Aorta (tissue), 5 donors: ENCODE measurements around the gene LIFR. TPM values are rescaled to one million over a fixed set of nuclear protein-coding genes. Genes with fewer than 3 reads are reported as not detected.
"Not testable (repeated sequence)": the region's sequence is repeated elsewhere in the genome, so short reads cannot be mapped to it uniquely, and the experiment has no call there.

Source experiments
- ATAC-seq: fragments of 200-7000 bp; cut with Tn5 transposase; one replicate; pipeline ENCODE4 v1.9.1; 2022; ENCODE audit warnings: moderate library complexity; ENCODE audit not compliant: low FRiP score
- DNase-seq, 2 donors: peaks; one replicate each; pipeline ENCODE4 v3.0.0-alpha.2; 2020
- H3K27ac ChIP-seq, 2 donors: one replicate each; pipeline ENCODE4 v1.5.1; 2013; ENCODE audit warnings: low read length in 2 of 2, mild to moderate bottlenecking in 2 of 2, moderate library complexity in 2 of 2, control low read depth in 1 of 2, inconsistent platforms in 1 of 2, low read depth in 1 of 2
- H3K27me3 ChIP-seq, 2 donors: one replicate each; pipeline ENCODE4 v1.6.1; 2013; ENCODE audit warnings: control low read depth in 1 of 2, low read length in 1 of 2, mild to moderate bottlenecking in 1 of 2, moderate library complexity in 1 of 2; ENCODE audit not compliant: insufficient read depth in 2 of 2, control insufficient read depth in 1 of 2
- H3K36me3 ChIP-seq, 2 donors: one replicate each; pipeline ENCODE4 v1.6.1; 2013; ENCODE audit warnings: control low read depth in 1 of 2, low read length in 1 of 2, mild to moderate bottlenecking in 1 of 2; ENCODE audit not compliant: insufficient read depth in 2 of 2, control insufficient read depth in 1 of 2
- H3K4me1 ChIP-seq, 2 donors: one replicate each; pipeline ENCODE4 v1.6.1; 2013; ENCODE audit warnings: low read length in 2 of 2, control low read depth in 1 of 2, mild to moderate bottlenecking in 1 of 2, moderate library complexity in 1 of 2; ENCODE audit not compliant: insufficient read depth in 2 of 2, control insufficient read depth in 1 of 2
- H3K4me3 ChIP-seq, 2 donors: one replicate each; pipeline ENCODE4 v1.5.1; 2013; ENCODE audit warnings: low read length in 2 of 2, control low read depth in 1 of 2, mild to moderate bottlenecking in 1 of 2
- H3K9me3 ChIP-seq: one replicate; pipeline ENCODE4 v1.6.1; 2013; ENCODE audit warnings: mild to moderate bottlenecking, low read length; ENCODE audit not compliant: control insufficient read depth
- WGBS, 2 donors: extraction: QIAGEN DNeasy Blood & Tissue Kit; methylation state at CpG; one replicate each; pipeline ENCODE4 v1.1.7; 2013; 5-methylcytosine and 5-hydroxymethylcytosine counted together
- intact Hi-C, 2 donors: fragments of 100-400 bp; cut with DNase I; formaldehyde crosslinking; loops; one replicate each; pipeline versions ENCODE4 v1.14.2 to v1.15.0; 2022
- long read RNA-seq, 2 donors: library from polyadenylated mRNA; unstranded; transcript quantifications; one replicate each; pipeline ENCODE4 v2.0.0, GENCODE V29; 2020 to 2021
- polyA plus RNA-seq, 2 donors: library from polyadenylated mRNA; stranded (reverse); fragments of 200-250 nt; gene quantifications; one replicate each; pipeline ENCODE4 v1.2.3, GENCODE V29; 2013
- total RNA-seq, 2 donors: library from RNA; stranded (reverse); fragmentation: NEBNext Ultra II Directional; extraction: Animal tissue kit (Norgen Biotek cat#: 25700); gene quantifications; one replicate each; pipeline ENCODE4 v1.2.1, GENCODE V29; 2021
- donor health status: healthy with polysubstance abuse.
- donor health status: Bipolar disorder and iron deficiency.
- donor health status: DM: no; HTN: no; CAD: no.
- donor health status: DM: no; HTN: no; CAD: no.
- donor health status: DM: yes; HTN: yes; CAD: no.

Gene LIFR
- total RNA-seq (10 to 100 TPM; 67.6 to 69.6 TPM), polyA plus RNA-seq (10 to 100 TPM in 1 of 2 donors, 1 to 10 TPM in 1; 2.4 to 11.8 TPM)
- long read RNA-seq, donor 1, partial matches to known transcripts: 3 of 15 reads
- long read RNA-seq, donor 1, other reads (novel, unspliced or antisense): 12 of 15 reads
- long read RNA-seq, donor 2, full-length matches to known transcripts: 1 of 17 reads
- long read RNA-seq, donor 2, partial matches to known transcripts: 1 of 17 reads
- long read RNA-seq, donor 2, other reads (novel, unspliced or antisense): 15 of 17 reads

DNA sequence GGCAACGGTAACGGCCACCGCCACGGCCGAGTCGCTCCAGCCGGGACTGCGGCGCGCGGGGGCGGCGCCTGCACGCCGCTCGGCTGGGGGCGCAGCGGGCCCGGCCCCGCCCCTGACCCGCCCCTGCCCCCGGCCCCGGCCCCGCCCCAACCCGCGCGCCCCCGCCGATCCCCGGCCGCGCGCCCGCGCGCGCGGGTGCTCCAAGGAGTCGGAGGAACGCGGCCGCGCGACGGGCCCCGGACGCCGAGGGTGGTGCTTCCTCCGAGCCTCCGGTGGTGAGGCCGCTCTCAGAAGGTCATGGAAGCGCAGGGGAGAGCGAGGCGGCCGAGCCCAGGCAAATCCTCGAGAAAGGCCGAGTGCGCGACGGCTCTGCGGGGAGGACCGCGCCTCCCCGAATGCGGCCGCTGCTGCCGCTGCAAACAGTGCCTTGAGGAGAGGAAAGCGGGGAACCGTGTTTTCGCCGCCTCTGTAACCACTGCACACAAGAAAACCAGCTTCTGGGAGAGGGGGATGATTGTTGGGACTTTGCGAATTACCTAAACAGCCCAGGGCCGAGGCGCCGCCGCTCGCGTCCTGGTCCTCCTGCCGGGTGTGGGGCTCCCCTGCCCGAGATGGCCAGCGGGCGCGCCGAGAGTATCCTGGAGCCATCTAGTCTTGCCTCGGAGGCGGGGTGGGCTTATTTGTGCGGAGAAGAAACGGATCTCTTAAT lies at the start of gene LIFR:
Gene LIFR (minus strand): TSS at position 48 of the 709 bp plus-strand sequence. CDS start 25,999 bp downstream, outside the sequence.
- peak; percentile 91 for ATAC-seq
- intact Hi-C loops: loop anchor here (5.0 kb wide), 2 partner anchors 111 to 114 kb away; no protein-coding TSS in a partner anchor
- WGBS, 2 donors: 0 to 1% methylated on average over 65 to 88 of the region's 88 CpGs
- Histone ChIP-seq H3K4me1 (peaks cover 0 to 2% of the 10 kb centered on the region in 2 donors), H3K4me3 (peak within 1 kb of the TSS; percentile 51 to 98), H3K9me3 (no peaks in the 10 kb centered on the region), H3K36me3 (no peaks in the 10 kb centered on the region), H3K27ac (peak within 1 kb of the TSS; percentile 59 to 85), H3K27me3 (no peaks in the 10 kb centered on the region)
- peak; percentile 84 to 93 for DNase-seq

- Histone ChIP-seq H3K9me3 (no peaks in the 10 kb centered on the region), H3K27me3 (no peaks in the 10 kb centered on the region), H3K27ac (no peak overlapping the region), H3K36me3 (no peaks in the 10 kb centered on the region), H3K4me1 (peaks cover 0 to 4% of the 10 kb centered on the region in 2 donors), H3K4me3 (no peak overlapping the region)
- DNase-seq (no peak), ATAC-seq (no peak)
- intact Hi-C loops: no loop called here
- WGBS, 2 donors: 94 to 98% methylated on average over 7 of the region's 7 CpGs
Measured at GRCh38 chr5:38605610-38606009, 49.2 kb upstream of the LIFR start.

DNA sequence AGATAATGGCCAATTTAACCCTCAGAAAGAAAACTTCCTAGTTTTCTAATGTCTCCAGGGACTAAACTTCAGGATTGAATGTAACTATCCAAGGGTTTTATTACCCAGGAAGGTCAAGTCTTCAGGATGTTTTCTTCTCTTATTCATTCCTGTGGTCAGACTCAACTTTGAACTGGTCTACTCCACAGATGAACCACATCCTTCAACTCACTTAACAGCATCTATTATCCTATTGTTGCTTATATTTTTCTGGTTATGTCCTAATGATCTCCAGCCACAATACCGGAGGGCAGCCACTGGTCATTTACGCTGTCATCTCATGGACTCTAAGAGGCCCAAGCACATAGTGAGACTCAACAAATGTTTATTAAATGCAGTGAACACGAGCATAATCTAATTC lies 47.2 kb upstream of the LIFR start:
- H3K27me3 ChIP-seq: no peaks in the 10 kb centered on the region
- peaks cover 0 to 4% of the 10 kb centered on the region in 2 donors for H3K4me1 ChIP-seq
- ATAC-seq (no peak), DNase-seq (no peak)
- no peaks in the 10 kb centered on the region for H3K9me3 ChIP-seq
- no peak overlapping the region for H3K4me3 ChIP-seq
- intact Hi-C loops: no loop called here
- no peak overlapping the region for H3K27ac ChIP-seq
- no peaks in the 10 kb centered on the region for H3K36me3 ChIP-seq
- WGBS, 2 donors: 95 to 96% methylated on average over 3 of the region's 3 CpGs

GRCh38 chr5:38602641-38603040 lies 46.2 kb upstream of the LIFR start:
- H3K9me3 ChIP-seq: no peaks in the 10 kb centered on the region
- H3K4me1 ChIP-seq: peaks cover 0 to 4% of the 10 kb centered on the region in 2 donors
- whole genome bisulfite sequencing, 2 donors: 93 to 97% methylated on average over 5 of the region's 5 CpGs
- intact Hi-C loops: no loop called here
- H3K4me3 ChIP-seq: no peak overlapping the region
- no peak overlapping the region for H3K27ac ChIP-seq
- H3K27me3 ChIP-seq: no peaks in the 10 kb centered on the region
- ATAC-seq (no peak), DNase-seq (no peak)
- no peaks in the 10 kb centered on the region for H3K36me3 ChIP-seq

- H3K9me3 ChIP-seq: no peaks in the 10 kb centered on the region
- DNase-seq (no peak), ATAC-seq (no peak)
- H3K27me3 ChIP-seq: no peaks in the 10 kb centered on the region
- no peak overlapping the region for H3K27ac ChIP-seq
- intact Hi-C loops: no loop called here
- peaks cover 0 to 4% of the 10 kb centered on the region in 2 donors for H3K4me1 ChIP-seq
- H3K36me3 ChIP-seq: no peaks in the 10 kb centered on the region
- no peak overlapping the region for H3K4me3 ChIP-seq
- 69% methylated on average over 4 of the region's 4 CpGs for WGBS, 2 donors
Measured at GRCh38 chr5:38601863-38602298, 45.4 kb upstream of the LIFR start.

GRCh38 chr5:38601133-38601862 lies 44.9 kb upstream of the LIFR start:
- Histone ChIP-seq H3K4me1 (peaks cover 0 to 4% of the 10 kb centered on the region in 2 donors), H3K36me3 (no peaks in the 10 kb centered on the region), H3K4me3 (no peak overlapping the region), H3K27ac (peak overlapping the region in 1 of 2 donors; percentile 42), H3K27me3 (no peaks in the 10 kb centered on the region), H3K9me3 (no peaks in the 10 kb centered on the region)
- intact Hi-C loops: no loop called here
- peak; percentile 74 for ATAC-seq
- DNase-seq: no peak
- WGBS, 2 donors: 46 to 47% methylated on average over 5 of the region's 5 CpGs

GRCh38 chr5:38600329-38601045 lies 44.0 kb upstream of the LIFR start:
- no peak for ATAC-seq
- H3K4me1 ChIP-seq: peaks cover 0 to 4% of the 10 kb centered on the region in 2 donors
- no peaks in the 10 kb centered on the region for H3K36me3 ChIP-seq
- no peak for DNase-seq
- no peak overlapping the region for H3K27ac ChIP-seq
- intact Hi-C loops: no loop called here
- WGBS, 2 donors: 91 to 96% methylated on average over 3 of the region's 3 CpGs
- no peak overlapping the region for H3K4me3 ChIP-seq
- H3K9me3 ChIP-seq: no peaks in the 10 kb centered on the region
- no peaks in the 10 kb centered on the region for H3K27me3 ChIP-seq

DNA sequence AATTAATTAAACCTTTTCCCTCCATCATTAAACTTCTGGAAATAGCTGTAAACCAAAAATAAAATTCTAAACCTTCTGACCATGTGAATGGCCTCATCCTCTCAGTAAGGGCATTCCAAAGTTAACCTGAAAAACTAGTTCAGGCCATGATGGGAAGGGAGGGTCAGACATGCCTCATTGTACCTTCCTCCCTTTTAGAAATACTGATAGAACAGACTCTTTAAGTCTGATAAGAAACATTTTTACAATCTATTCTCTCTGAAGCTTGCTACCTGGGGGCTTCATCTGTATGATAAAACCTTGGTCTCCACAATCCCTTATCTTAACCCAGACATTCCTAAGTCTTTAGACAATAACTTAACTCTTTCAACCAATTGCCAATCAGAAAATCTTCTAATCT lies 43.3 kb upstream of the LIFR start:
- intact Hi-C loops: loop anchor here in 1 of 2 donors (5.0 kb wide), 1 partner anchor 47 kb away; no protein-coding TSS in a partner anchor
- ATAC-seq, H3K36me3 ChIP-seq, DNase-seq, H3K4me1 ChIP-seq, H3K9me3 ChIP-seq, H3K27ac ChIP-seq, H3K27me3 ChIP-seq, H3K4me3 ChIP-seq: not testable (repeated sequence)
